Memory B cell (primary cell): ENCODE results near the gene ANAPC10.

Source experiments
- ATAC-seq: fragments of 150-1000 bp; cut with Tn5 transposase; 2 replicates; pipeline ENCODE4 v1.10.0; 2021; ENCODE audit warnings: low read depth, mild to moderate bottlenecking, moderate library complexity
- DNase-seq, 2 donors: peaks; one replicate each; pipeline ENCODE4 v3.0.0; 2022; ENCODE audit warnings: low spot score in 2 of 2
- H3K27ac Mint-ChIP-seq: one replicate; pipeline ENCODE4 v1.8.0; 2022; ENCODE audit warnings: mild to moderate bottlenecking, moderate library complexity, mixed read lengths
- H3K27me3 Mint-ChIP-seq: one replicate; pipeline ENCODE4 v1.8.0; 2022; ENCODE audit warnings: mixed read lengths
- H3K36me3 Mint-ChIP-seq: one replicate; pipeline ENCODE4 v1.8.0; 2022; ENCODE audit warnings: mild to moderate bottlenecking, mixed read lengths
- H3K4me1 Mint-ChIP-seq: one replicate; pipeline ENCODE4 v1.8.0; 2022; ENCODE audit warnings: mixed read lengths
- H3K4me3 Mint-ChIP-seq: one replicate; pipeline ENCODE4 v1.8.0; 2022; ENCODE audit warnings: mild to moderate bottlenecking, moderate library complexity, mixed read lengths
- H3K9me3 Mint-ChIP-seq: one replicate; pipeline ENCODE4 v1.8.0; 2022; ENCODE audit warnings: mixed read lengths

The ANAPC10 gene

GRCh38 chr4:145055533-145056257, 42.3 kb downstream of the ANAPC10 start:
- Mint-ChIP-seq H3K4me1 (peaks cover 4% of the 10 kb centered on the region), H3K36me3 (peaks cover 14% of the 10 kb centered on the region), H3K27ac (no peak overlapping the region), H3K27me3 (no peaks in the 10 kb centered on the region), H3K4me3 (no peak overlapping the region), H3K9me3 (no peaks in the 10 kb centered on the region)
- ATAC-seq (no peak), DNase-seq (no peak)

DNA sequence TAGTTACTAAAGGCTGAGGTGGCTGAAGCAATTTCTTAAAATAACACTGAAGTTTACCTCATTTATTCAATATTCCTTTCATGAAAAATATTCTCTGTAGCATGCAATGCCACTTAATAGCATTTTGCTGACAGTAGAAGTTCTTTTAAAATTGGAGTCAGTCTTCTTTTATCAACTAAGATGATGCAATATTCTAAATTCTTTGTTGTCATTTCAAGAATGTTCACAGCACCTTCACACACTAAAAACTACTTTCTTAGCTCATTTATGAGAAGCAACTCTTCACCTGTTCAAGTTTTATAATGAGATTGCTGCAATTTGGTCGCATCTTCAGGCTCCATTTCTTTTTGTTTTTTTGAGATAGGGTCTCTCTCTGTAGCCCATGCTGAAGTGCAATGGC, 48.8 kb downstream of the ANAPC10 start:
- Mint-ChIP-seq H3K27ac (no peak overlapping the region), H3K9me3 (no peaks in the 10 kb centered on the region), H3K4me1 (peaks cover 10% of the 10 kb centered on the region), H3K4me3 (no peak overlapping the region), H3K36me3 (peaks cover 17% of the 10 kb centered on the region), H3K27me3 (no peaks in the 10 kb centered on the region)
- ATAC-seq (no peak), DNase-seq (no peak)

- peaks cover 17% of the 10 kb centered on the region for H3K36me3 Mint-ChIP-seq
These were observed 49.2 kb downstream of the ANAPC10 start for GRCh38 chr4:145048817-145049216.

GRCh38 chr4:145047151-145047550, 50.8 kb downstream of the ANAPC10 start:
- DNase-seq (no peak), ATAC-seq (no peak)
- H3K4me3 Mint-ChIP-seq = no peak overlapping the region
- peaks cover 10% of the 10 kb centered on the region for H3K4me1 Mint-ChIP-seq
- no peak overlapping the region for H3K27ac Mint-ChIP-seq
- H3K36me3 Mint-ChIP-seq = peaks cover 17% of the 10 kb centered on the region
- H3K9me3 Mint-ChIP-seq = no peaks in the 10 kb centered on the region
- H3K27me3 Mint-ChIP-seq = no peaks in the 10 kb centered on the region

More at GRCh38 chr4:145048817-145049216, 49.2 kb downstream of the ANAPC10 start:
- DNase-seq (no peak), ATAC-seq (no peak)
- no peak overlapping the region for H3K27ac Mint-ChIP-seq
- H3K4me1 Mint-ChIP-seq = peaks cover 10% of the 10 kb centered on the region
- no peak overlapping the region for H3K4me3 Mint-ChIP-seq
- H3K9me3 Mint-ChIP-seq = no peaks in the 10 kb centered on the region
- H3K27me3 Mint-ChIP-seq = no peaks in the 10 kb centered on the region

GRCh38 chr4:145045180-145045579, 52.8 kb downstream of the ANAPC10 start:
- Mint-ChIP-seq H3K4me3 (no peak overlapping the region), H3K4me1 (peaks cover 15% of the 10 kb centered on the region), H3K9me3 (no peaks in the 10 kb centered on the region), H3K27me3 (no peaks in the 10 kb centered on the region), H3K27ac (no peak overlapping the region), H3K36me3 (peaks cover 8% of the 10 kb centered on the region)
- no peak for ATAC-seq
- no peak for DNase-seq

GRCh38 chr4:145044341-145044740, 53.7 kb downstream of the ANAPC10 start:
- Mint-ChIP-seq H3K27ac (no peak overlapping the region), H3K36me3 (peaks cover 5% of the 10 kb centered on the region), H3K9me3 (no peaks in the 10 kb centered on the region), H3K4me3 (no peak overlapping the region), H3K4me1 (peaks cover 13% of the 10 kb centered on the region), H3K27me3 (no peaks in the 10 kb centered on the region)
- DNase-seq (no peak), ATAC-seq (no peak)

GRCh38 chr4:145043306-145043705, 54.7 kb downstream of the ANAPC10 start:
- H3K9me3 Mint-ChIP-seq = no peaks in the 10 kb centered on the region
- H3K4me3 Mint-ChIP-seq = no peak overlapping the region
- peaks cover 13% of the 10 kb centered on the region for H3K4me1 Mint-ChIP-seq
- H3K36me3 Mint-ChIP-seq = peaks cover 3% of the 10 kb centered on the region
- ATAC-seq (no peak), DNase-seq (no peak)
- no peak overlapping the region for H3K27ac Mint-ChIP-seq
- H3K27me3 Mint-ChIP-seq = no peaks in the 10 kb centered on the region

DNA sequence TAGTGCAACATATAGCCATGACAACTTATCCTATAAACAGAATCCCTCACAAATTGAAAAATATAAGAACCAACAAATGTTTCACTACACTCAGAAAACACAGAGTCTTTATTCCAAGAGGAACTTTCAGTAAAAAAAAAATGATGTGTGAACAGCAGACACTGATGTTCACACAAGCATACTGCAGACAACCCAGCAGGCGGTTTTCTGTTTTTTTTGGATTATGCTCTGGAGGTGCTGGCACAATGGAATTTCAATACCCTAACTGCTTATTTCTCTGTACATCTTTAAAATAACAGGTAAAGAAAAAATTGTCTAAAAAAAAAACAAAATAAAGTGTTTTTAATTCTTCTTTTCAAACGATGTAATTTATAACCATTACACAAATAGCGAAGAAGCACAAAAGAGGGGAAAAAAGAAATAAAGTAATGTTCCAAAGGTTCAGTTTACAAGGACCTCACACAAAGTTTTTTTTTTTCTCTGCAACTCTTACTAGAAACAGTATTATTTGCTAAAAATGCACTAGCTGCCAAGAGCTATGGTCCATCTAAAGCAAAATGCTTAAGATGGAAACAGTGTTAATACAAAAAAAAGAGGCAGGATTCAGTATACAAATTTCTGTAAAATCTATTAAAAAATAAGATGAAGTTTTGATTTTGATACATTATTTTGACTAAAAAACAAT, 55.3 kb downstream of the ANAPC10 start:
- ATAC-seq (no peak), DNase-seq (no peak)
- Mint-ChIP-seq H3K4me3 (no peak overlapping the region), H3K36me3 (peaks cover 3% of the 10 kb centered on the region), H3K27ac (no peak overlapping the region), H3K27me3 (no peaks in the 10 kb centered on the region), H3K4me1 (peaks cover 13% of the 10 kb centered on the region), H3K9me3 (no peaks in the 10 kb centered on the region)

- no peak overlapping the region for H3K4me3 Mint-ChIP-seq
- H3K9me3 Mint-ChIP-seq = no peaks in the 10 kb centered on the region
- peak in 1 of 2 donors; percentile 4 for DNase-seq
- peak; percentile 86 for ATAC-seq
- peaks cover 10% of the 10 kb centered on the region for H3K4me1 Mint-ChIP-seq
- H3K27ac Mint-ChIP-seq = peak overlapping the region; percentile 45
- H3K27me3 Mint-ChIP-seq = no peaks in the 10 kb centered on the region
- H3K36me3 Mint-ChIP-seq = peaks cover 3% of the 10 kb centered on the region
These were observed 56.6 kb downstream of the ANAPC10 start for GRCh38 chr4:145041378-145041777.

- Mint-ChIP-seq H3K27ac (peak overlapping the region; percentile 38), H3K27me3 (no peaks in the 10 kb centered on the region), H3K9me3 (no peaks in the 10 kb centered on the region), H3K4me3 (no peak overlapping the region), H3K36me3 (peaks cover 39% of the 10 kb centered on the region), H3K4me1 (peaks cover 3% of the 10 kb centered on the region)
- DNase-seq = no peak
- no peak for ATAC-seq
These were observed 62.4 kb downstream of the ANAPC10 start for GRCh38 chr4:145035494-145036136.

GRCh38 chr4:145034727-145035211, 63.2 kb downstream of the ANAPC10 start:
- no peak overlapping the region for H3K27ac Mint-ChIP-seq
- H3K9me3 Mint-ChIP-seq = no peaks in the 10 kb centered on the region
- DNase-seq (no peak), ATAC-seq (no peak)
- H3K4me3 Mint-ChIP-seq = no peak overlapping the region
- peaks cover 36% of the 10 kb centered on the region for H3K36me3 Mint-ChIP-seq
- H3K4me1 Mint-ChIP-seq = peaks cover 3% of the 10 kb centered on the region
- H3K27me3 Mint-ChIP-seq = no peaks in the 10 kb centered on the region

DNA sequence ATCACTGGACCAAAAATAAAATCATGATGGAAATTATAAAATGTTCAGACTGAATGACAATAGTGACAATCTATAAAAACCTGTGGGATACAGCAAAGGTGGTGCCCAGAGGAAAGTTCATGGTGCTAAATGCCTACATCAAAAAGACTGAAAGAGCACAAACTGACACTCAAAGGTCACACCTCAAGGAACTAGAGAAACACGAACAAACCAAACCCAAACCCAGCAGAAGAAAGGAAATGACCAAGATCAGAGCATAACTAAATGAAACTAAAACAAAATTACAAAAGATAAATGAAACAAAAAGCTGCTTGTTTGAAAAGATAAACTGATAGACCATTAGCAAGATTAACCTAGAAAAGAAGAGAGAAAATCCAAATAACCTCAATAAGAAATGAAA, 78.7 kb downstream of the ANAPC10 start:
- DNase-seq = no peak
- Mint-ChIP-seq H3K4me1 (peaks cover 18% of the 10 kb centered on the region), H3K9me3 (peaks cover 14% of the 10 kb centered on the region), H3K27ac (peak overlapping the region; percentile 28), H3K27me3 (no peaks in the 10 kb centered on the region), H3K36me3 (peaks cover 41% of the 10 kb centered on the region), H3K4me3 (peak overlapping the region; percentile 0)
- ATAC-seq = no peak

- Mint-ChIP-seq H3K4me3 (no peak overlapping the region), H3K36me3 (peaks cover 29% of the 10 kb centered on the region), H3K27ac (no peak overlapping the region), H3K27me3 (no peaks in the 10 kb centered on the region), H3K9me3 (peaks cover 5% of the 10 kb centered on the region), H3K4me1 (peaks cover 14% of the 10 kb centered on the region)
- DNase-seq = no peak
- no peak for ATAC-seq
These were observed 83.6 kb downstream of the ANAPC10 start for GRCh38 chr4:145014365-145014764.

- Mint-ChIP-seq H3K36me3 (peaks cover 38% of the 10 kb centered on the region), H3K4me3 (no peak overlapping the region), H3K27me3 (no peaks in the 10 kb centered on the region), H3K9me3 (peaks cover 4% of the 10 kb centered on the region), H3K4me1 (peaks cover 25% of the 10 kb centered on the region), H3K27ac (peak overlapping the region; percentile 21)
- ATAC-seq (no peak), DNase-seq (no peak)
These were observed 85.2 kb downstream of the ANAPC10 start for GRCh38 chr4:145012841-145013240.
